GM18861 (cell line): ENCODE data around the gene ABT1.
"Not testable (repeated sequence)": the region's sequence is repeated elsewhere in the genome, so short reads cannot be mapped to it uniquely, and the experiment has no call there.

Experiments
- ATAC-seq: cut with Tn5 transposase; IDR thresholded peaks from one replicate; pipeline ENCODE4 v1.9.1; 2021; ENCODE audit not compliant: unreplicated experiment

The ABT1 gene

GRCh38 chr6:26596579-26597388, at the start of gene ABT1:
Gene ABT1 (plus strand): TSS chr6:26596953. CDS start chr6:26596983, 30 bp downstream.
- peak; percentile 54 for ATAC-seq

- not testable (repeated sequence) for ATAC-seq
These were observed 49.4 kb upstream of the ABT1 start for GRCh38 chr6:26547363-26547762.

GRCh38 chr6:26550250-26550993, 46.3 kb upstream of the ABT1 start:
- ATAC-seq, result no peak

GRCh38 chr6:26552205-26552604, 44.5 kb upstream of the ABT1 start:
- no peak for ATAC-seq

DNA sequence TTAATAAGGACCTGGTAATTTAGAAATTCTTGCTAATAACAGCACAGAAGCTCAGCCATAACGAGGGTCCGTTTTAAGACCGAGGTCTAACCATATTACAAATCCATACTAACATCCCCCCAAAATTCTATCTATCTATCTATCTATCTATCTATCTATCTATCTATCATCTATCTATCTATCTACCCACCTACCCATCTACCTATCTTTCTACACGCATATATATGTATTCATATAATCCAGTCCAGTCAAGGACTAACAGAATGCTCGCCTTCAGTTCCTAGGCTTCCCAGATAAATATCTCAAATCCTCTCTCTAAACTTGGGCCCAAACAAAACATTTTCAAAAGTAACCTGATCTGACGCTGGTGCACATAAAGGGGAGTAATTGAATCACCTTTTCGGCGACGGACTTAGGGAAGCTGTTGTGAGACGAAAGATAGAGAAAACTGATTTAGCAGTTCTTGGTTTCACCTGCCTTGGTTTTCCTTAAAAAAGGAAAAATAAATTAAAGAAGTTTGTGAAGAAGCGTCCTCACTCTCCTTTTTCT, 44.0 kb upstream of the ABT1 start:
- no peak for ATAC-seq

DNA sequence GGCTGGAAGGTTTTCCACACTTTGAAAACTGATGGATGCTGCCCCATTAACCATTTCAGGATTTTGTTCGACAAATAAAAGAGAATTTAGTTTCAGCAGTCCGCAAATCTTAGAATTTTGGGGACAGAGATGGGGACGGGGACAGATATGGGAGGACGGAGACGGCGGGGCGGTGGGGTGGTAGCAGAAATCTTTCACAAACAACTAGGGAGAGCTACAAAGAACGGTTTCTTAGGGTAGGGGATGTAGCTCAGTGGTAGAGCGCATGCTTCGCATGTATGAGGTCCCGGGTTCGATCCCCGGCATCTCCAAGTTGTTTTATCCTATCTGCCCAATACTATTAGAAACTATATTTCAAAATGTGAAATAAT, 43.5 kb upstream of the ABT1 start:
- peak; percentile 28 for ATAC-seq

- ATAC-seq, result peak; percentile 42
These were observed 42.9 kb upstream of the ABT1 start for GRCh38 chr6:26553635-26554446.

DNA sequence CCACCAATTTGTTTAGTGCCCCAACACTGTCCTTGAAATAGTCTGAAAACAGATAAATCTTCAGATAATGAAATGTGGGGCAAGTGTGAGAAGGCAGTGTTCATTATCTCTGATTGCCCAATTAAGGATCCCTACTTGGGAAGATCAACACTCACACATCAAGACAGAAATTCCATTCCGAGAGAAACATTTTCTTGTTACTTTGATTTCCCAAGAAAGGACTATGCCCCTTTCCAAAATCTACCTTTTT, 42.4 kb upstream of the ABT1 start:
- no peak for ATAC-seq

- no peak for ATAC-seq
These were observed 41.9 kb upstream of the ABT1 start for GRCh38 chr6:26554697-26555504.

- ATAC-seq, result no peak
These were observed 41.1 kb upstream of the ABT1 start for GRCh38 chr6:26555505-26556262.

- no peak for ATAC-seq
These were observed 40.3 kb upstream of the ABT1 start for GRCh38 chr6:26556263-26557070.

- no peak for ATAC-seq
These were observed 35.0 kb upstream of the ABT1 start for GRCh38 chr6:26561533-26562466.

GRCh38 chr6:26563488-26563887, 33.3 kb upstream of the ABT1 start:
- no peak for ATAC-seq

DNA sequence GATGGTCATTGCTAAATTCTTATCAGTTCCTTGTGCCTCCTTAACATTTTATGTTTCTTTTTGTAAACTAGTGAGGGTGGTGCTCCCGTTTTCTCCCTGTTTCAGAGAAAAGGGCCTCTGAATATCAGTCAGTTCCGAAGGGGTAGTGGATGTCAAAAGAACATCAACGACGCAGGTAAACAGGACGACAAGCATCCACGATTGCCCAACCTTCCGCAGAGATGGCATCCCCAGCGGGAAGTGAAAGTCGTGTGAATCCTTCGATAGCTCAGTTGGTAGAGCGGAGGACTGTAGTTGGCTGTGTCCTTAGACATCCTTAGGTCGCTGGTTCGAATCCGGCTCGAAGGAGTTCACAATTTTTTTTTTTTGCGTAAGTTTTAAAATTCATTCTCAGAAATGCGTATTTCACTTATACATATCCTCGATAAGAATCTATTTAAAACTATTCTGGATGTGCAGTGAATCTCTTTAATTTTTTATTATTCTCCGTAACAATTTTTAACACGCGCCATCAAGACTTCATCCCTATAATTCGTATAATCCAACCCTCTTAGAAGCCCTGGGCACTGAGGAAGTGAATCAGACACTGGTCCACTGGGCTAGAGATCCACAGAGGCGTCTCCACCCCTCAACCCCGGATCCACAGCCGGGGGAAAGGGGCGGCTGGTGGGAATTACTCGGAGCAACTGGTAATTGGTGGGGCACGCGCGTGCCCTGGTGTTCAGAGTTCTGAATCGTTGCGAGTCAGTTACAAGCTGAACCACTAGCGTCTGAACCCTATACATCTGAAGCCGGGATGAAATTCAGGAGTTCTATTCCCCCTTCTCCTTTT, 27.9 kb upstream of the ABT1 start:
- peak; percentile 68 for ATAC-seq

GRCh38 chr6:26569433-26569764, 27.4 kb upstream of the ABT1 start:
- peak; percentile 4 for ATAC-seq

DNA sequence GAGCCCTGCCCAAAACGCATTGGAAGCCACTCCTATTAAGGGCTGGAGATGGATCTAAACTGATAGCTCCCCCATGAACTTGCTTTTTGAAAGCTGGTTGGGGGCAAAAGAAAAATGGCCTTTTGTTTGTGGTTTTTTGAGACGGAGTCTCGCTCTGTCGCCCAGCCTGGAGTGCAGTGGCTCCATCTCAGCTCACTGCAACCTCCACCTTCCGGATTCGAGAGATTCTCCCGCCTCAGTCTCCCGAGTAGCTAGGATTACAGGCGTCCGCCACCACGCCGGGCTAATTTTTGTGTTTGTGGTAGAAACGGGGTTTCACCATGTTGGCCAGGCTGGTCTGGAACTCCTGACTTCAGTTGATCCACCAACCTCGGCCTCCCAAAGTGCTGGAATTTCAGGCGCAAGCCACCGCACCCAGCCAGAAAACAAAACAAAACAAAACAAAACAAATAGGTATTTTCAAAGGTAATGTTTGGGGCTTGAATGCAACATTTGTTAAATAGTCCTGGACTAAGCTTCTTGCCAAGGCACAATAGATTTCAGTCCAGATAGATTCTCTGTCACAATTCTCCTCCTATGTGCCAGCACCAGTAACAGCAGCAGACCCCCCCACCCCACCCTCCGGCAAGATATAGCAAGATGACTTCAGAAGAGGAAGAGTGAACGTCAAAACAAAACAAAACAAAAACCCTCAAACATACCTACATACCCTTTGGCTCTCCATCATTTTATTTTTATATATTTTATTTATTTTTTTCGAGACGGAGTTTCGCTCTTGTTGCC, 26.5 kb upstream of the ABT1 start:
- ATAC-seq, result no peak
